ENCODE measurements around the gene LHB. TPM values are rescaled to one million over a fixed set of nuclear protein-coding genes. Genes with fewer than 3 reads are reported as not detected.

The LHB gene
- total and polyA plus RNA-seq, 2 of the 4 experiments (the other 2 are of a cell fraction), result not detected

DNA sequence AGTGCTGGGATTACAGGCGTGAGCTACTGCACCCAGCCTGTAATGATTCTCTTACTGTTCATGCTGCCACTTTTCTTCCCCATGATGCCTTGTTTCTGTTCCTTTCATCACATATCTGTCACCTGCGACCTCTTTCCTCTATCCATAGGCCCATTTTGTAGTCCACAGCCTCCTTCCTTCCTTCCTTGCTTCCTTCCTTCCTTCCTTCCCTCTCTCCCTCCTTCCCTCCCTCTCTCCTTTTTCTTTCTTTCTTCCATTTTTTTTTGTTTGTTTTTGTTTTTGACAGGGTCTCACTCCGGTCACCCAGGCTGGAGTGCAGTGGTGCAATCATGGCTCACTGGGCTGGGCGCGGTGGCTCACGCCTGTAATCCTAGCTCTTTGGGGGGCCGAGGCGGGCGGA is 28.0 kb downstream of the LHB start:
- POLR2A ChIA-PET (ENCODE audit: unreplicated experiment), result no interaction called here
- TF ChIP-seq MAZ (IDR thresholded peaks at IDR 0.05; ENCODE audit: borderline replicate concordance, low read depth, low read length) (no peak), CEBPB (IDR thresholded peaks at IDR 0.05; ENCODE audit: low read depth, low read length) (no peak), NFE2L2 (IDR thresholded peaks at IDR 0.05; ENCODE audit: low read depth, low read length) (no peak)
- TF ChIP-seq, protein P1, sequence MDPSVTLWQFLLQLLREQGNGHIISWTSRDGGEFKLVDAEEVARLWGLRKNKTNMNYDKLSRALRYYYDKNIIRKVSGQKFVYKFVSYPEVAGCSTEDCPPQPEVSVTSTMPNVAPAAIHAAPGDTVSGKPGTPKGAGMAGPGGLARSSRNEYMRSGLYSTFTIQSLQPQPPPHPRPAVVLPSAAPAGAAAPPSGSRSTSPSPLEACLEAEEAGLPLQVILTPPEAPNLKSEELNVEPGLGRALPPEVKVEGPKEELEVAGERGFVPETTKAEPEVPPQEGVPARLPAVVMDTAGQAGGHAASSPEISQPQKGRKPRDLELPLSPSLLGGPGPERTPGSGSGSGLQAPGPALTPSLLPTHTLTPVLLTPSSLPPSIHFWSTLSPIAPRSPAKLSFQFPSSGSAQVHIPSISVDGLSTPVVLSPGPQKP (IDR thresholded peaks at IDR 0.05; ENCODE audit: borderline replicate concordance, low read depth, low read length), result no peak
- in situ Hi-C loops (cut with MboI; ENCODE audit: low sequenced_read_pairs), result no loop called here

More for the DNA sequence above, 28.0 kb downstream of the LHB start:
- Histone ChIP-seq H3K79me1 (ENCODE audit: low read depth in 1 of 2, low read length in 2 of 2) (peaks cover 27 to 71% of the 10 kb centered on the region in 2 experiments), H2BK20ac (ENCODE audit: low read depth, low read length) (no peak overlapping the region), H3K9ac (ENCODE audit: low read depth, low read length) (no peak overlapping the region), H2BK5ac (ENCODE audit: low read depth, low read length, poor library complexity, severe bottlenecking) (no peak overlapping the region), H4K20me1 (ENCODE audit: insufficient read depth, low read length) (peaks cover 24% of the 10 kb centered on the region), H3K27me3 (ENCODE audit: control insufficient read depth, insufficient read depth, low read length) (no peaks in the 10 kb centered on the region), H3K18ac (ENCODE audit: low read depth, low read length) (no peak overlapping the region), H2BK120ac (ENCODE audit: low read depth, low read length) (no peak overlapping the region), H3K23ac (ENCODE audit: low read depth, low read length) (no peak overlapping the region), H3K9me3 (ENCODE audit: control insufficient read depth, insufficient read depth, low read length) (no peaks in the 10 kb centered on the region), H2AK5ac (ENCODE audit: low read depth, low read length) (no peak overlapping the region), H3K56ac (ENCODE audit: extremely low read depth, insufficient read depth, low read length) (no peak overlapping the region), H4K8ac (ENCODE audit: low read depth in 2 of 2, low read length in 2 of 2) (no peak overlapping the region), H4K5ac (ENCODE audit: low read depth, low read length) (no peak overlapping the region), H2BK15ac (ENCODE audit: low read depth, low read length) (no peak overlapping the region), H3K36me3 (ENCODE audit: control insufficient read depth, insufficient read depth, low read length) (peaks cover 45% of the 10 kb centered on the region), H2AK9ac (replicated peaks; ENCODE audit: low read depth, low read length, poor library complexity) (no peak overlapping the region), H3K4me3 (ENCODE audit: insufficient read depth, low read depth, low read length) (no peak overlapping the region), H3K14ac (replicated peaks; ENCODE audit: low read depth, low read length) (no peak overlapping the region), H3K27ac (ENCODE audit: insufficient read depth, low read length) (no peak overlapping the region), H4K91ac (ENCODE audit: insufficient read depth, low read depth, low read length) (no peak overlapping the region), H3K4ac (ENCODE audit: low read depth, low read length) (no peak overlapping the region), H3K4me2 (ENCODE audit: low read depth, low read length) (no peak overlapping the region), H3K4me1 (ENCODE audit: control insufficient read depth, insufficient read depth, low read length) (peaks cover 10% of the 10 kb centered on the region), H3K9me1 (ENCODE audit: insufficient read depth, low read length) (peaks cover 13% of the 10 kb centered on the region), H2AFZ (replicated peaks; ENCODE audit: low read length, poor library complexity) (no peak overlapping the region)
- BruUV-seq (replicated peaks), result no TSS peak
- intact Hi-C loops (cut with micrococcal nuclease) (no loop called here), dilution Hi-C loops (cut with HindIII; ENCODE audit: low sequenced_read_pairs, unreplicated experiment) (no loop called here)
- ATAC-seq (ENCODE audit: low read depth) (no peak), DNase-seq (no peak)
- WGBS, 2 experiments (ENCODE audit: extremely low coverage in 2 of 2, insufficient read length in 1 of 2), result 100% methylated on average over 2 of the region's 9 CpGs; no CpG with 5 or more reads in 1 of the 2 experiments
- CTCF ChIA-PET, result no interaction called here

Measured in IMR-90 (cell line).